Fibroblast of gingiva (primary cell): ENCODE results near the gene IQCC.

Experiments used
- DNase-seq: peaks from one replicate; pipeline ENCODE4 v3.0.0-alpha.2; 2011; ENCODE audit warnings: low read depth

IQCC gene

DNA sequence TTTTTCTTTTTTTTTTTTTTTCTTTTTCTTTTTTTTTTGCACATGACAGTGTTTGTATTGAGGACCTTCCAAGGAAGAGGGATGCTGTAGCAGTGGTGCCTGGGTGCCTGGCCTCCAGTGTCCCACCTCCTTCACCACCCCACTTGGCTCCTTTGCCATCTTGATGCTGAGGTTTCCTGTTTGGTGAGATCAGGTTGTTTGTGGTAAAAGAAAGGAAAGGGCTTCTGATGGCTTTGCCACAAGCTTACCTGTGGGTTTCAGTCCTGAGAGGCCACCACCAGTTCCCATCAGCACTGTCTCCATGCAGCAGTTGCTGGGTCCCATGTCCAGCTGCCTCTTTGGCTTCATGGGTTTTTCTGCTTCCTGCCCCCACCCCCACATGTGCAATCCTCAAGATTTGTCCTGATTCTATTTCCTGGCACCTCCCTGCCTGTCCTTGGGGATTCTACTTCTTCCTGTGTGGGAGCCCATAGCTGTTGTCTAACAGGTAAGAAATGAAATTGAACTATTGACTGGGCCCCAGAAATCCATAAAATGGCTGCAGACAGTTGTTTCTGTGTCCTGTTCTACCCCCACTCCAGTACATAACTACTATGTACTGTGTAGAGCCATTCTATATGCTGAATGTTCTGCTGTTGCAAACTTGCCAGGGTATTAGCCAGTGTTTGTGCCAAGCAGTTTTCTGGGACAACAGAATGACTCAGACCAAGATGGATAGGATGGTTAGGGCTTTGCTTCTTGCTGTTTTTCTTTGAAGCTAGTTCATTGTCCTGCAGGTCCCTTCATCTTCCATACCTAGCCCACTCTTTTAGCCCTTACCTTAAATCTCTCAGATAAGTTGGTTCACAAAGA lies 9.3 kb upstream of the IQCC start:
- DNase-seq: no peak

GRCh38 chr1:32197074-32197473 lies 8.4 kb upstream of the IQCC start:
- no peak for DNase-seq

DNA sequence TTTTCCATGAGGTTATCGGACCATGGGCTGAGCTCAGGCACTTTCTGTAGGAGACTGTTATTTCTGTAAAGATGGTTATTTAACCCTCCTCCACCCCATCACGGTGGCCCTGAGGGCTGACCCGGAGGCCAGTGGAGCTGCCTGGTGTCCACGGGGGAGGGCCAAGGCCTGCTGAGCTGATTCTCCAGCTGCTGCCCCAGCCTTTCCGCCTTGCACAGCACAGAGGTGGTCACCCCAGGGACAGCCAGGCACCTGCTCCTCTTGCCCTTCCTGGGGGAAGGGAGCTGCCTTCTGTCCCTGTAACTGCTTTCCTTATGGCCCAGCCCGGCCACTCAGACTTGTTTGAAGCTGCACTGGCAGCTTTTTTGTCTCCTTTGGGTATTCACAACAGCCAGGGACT lies 7.6 kb upstream of the IQCC start:
- DNase-seq: no peak

DNA sequence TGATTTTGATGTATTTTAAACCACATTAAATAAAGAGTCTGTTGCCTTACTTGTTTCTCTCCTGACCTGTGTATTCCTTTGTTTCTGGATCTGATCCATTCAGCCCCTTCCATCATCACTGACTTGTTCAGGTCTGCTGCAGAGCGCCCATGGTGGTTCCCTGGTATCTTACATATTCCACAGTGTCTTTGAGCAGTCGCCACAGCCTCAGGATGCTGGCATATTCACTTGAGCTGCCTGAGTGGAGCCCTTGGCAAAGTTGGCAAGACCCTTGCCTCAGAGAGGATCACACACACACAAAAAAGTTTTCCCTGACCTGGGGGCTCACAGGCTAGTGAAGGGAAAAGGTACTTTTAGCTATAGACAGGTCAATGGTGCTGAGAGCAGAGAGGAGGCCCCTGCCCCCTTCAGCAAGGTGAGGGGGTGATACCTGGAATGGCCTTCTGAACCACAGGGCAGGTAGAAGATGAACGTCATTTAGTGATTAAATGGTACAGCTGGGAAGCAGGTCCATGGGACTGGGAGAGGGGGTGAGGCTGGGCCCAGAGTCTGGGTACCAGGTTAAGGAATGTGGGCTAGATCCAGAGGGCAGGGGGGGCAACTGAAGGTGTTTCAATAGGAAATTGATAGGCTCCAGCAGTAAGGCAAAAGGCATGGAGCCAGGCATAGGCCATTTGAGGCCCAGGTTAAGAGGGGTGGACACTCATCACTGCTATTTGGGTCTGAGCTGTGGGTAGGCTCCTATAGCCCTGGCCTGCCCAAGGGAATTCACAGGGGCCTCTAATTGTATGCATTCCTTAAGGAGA lies 7.0 kb upstream of the IQCC start:
- DNase-seq: no peak

DNA sequence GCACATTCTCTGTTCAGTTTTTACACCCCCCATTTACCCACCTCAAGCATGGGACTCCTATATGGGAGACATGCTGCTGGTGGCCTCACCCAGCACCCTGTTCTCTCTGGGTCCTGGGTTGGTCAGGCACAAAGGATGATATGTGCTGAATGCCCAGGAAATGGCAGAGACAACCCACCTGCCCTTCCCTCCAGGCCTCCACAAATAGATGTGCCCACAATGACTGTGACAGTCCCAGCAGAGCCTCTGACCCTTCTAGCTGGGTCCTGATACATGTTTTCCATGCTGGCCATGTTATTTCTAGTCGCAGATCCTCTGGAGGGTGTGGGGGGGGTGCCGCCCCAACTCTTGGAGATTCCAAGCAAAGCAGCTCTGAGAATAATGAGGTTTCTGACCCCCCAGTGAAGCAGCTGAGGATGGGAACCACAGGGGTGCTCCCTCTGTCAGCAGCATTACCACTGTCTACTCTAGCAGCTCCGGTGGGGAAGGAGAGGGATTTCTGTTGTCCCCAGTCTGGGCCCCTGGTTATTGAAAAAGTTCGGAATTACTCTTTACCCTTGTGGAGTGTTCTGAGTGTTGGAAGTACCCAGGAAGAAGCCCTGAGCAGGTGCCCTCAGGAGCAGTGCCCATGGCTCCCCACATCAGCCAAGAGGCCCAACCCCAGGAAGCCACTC lies 6.3 kb upstream of the IQCC start:
- DNase-seq: no peak

GRCh38 chr1:32199717-32200072 lies 5.8 kb upstream of the IQCC start:
- peak; percentile 45 for DNase-seq

- DNase-seq: peak; percentile 67
These were observed 5.1 kb upstream of the IQCC start, which contains the start of gene CCDC28B for GRCh38 chr1:32200226-32201010. Gene CCDC28B (plus strand): TSS chr1:32200595. CDS start chr1:32201936, 1,341 bp downstream.

DNA sequence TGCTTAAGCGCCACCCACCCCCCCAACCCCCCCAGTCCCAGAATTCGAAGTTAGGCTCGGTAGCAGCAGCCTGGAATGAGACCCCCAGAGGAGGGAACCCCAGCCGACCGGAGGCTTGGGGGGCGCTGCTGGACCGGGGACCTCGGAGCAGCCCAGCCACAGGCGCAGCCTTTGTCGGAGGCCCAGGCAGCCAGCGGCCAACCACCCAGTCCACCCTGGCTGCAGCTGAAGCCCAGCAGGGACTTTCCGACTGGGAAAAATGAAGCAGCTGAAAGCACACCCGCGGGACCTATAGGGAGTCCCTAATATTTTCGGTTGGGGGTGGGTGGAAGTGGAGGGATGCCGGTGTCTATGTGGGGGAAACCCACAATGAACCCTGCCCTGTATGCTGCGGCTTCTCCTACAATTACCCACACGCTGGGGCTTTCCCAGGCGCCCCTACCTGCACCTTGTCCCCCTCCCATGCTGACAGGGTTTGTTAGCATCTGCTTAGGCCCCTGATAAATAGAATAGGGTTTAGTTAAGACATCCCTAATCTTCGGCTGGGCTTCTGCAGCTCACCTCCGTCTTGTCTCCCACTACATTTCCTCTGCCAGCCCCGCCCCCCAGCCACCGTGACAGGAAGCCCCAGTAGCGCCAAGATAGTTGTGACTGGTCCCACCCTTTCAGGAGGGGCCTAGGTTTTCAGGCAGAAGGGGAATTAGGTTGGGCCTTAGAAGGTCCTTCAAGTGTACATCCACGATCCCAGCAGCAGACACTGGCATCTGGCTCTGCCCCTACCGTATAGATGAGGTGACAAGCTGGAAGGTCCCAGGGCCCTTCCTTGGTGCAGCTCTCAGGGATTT lies 4.2 kb upstream of the IQCC start:
- peak; percentile 44 for DNase-seq

DNA sequence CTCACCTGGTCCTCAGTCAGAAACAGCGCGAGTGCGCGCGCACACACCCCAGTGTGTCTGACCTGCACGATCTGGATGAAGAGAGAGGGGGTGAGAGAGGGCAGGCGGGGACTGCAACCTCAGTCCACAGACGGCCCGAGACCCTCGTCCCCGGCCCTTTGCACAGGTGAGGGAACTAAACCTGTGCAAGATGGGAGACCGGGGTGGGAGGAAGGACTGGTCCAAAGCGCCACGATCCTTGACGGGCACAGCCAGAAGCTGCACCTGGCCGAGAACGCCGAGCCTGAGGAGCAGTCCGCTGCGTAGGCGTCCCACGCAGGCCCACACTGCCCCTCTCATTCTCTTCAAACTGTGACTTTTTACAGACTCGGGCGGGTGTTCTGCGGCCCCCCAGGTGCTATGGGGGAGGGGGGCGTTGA lies 519 bp upstream of the IQCC start:
- DNase-seq: no peak

GRCh38 chr1:32208469-32208868 lies 3.0 kb downstream of the IQCC start:
- DNase-seq: no peak

- DNase-seq: no peak
These were observed 3.4 kb downstream of the IQCC start, which contains the start of gene DCDC2B for GRCh38 chr1:32208891-32209328. Gene DCDC2B (plus strand): TSS chr1:32209089. CDS start chr1:32209094, 5 bp downstream.

DNA sequence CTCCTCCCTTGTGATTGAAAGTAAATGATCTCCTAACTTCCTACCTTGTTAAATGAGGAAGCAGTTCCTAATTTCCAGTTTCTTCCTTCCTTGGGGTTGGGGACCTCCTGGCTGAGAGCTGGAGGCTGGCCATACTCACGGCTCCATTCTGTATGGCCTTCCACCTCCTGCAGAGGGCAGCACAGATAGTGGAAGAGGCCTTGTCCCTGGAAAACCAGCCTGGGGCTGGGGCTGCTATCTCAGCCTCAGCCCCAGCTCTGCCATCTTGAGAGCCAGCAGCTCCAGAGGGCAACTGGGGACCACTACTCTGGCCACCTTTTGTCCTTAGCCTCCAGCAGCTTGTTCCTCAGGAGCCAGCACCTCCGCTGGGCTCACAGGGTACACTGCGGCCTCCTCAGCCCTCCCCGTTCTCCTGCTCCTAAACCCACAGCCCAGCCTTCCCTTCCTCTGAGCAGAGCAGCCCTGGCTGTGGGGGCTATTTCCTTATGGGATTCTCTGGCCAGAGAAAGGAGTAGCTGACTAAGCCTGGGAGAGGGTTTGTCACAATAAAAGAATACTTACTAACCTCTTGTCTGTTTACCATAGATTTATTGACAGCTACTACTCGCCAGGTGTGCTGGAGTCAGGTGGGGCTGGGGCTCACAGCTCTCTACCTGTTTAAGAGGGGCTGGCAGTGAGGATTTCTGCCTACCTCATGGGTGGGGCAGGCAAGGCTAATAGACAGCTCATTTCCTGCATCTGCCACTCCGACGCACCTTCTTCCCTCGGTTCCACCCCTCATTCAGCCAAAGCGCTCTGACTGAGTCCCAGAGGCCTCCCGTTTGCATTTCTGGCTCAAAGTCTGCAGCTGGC lies 10.4 kb downstream of the IQCC start:
- peak; percentile 47 for DNase-seq

GRCh38 chr1:32216566-32216965 lies 11.1 kb downstream of the IQCC start:
- no peak for DNase-seq

DNA sequence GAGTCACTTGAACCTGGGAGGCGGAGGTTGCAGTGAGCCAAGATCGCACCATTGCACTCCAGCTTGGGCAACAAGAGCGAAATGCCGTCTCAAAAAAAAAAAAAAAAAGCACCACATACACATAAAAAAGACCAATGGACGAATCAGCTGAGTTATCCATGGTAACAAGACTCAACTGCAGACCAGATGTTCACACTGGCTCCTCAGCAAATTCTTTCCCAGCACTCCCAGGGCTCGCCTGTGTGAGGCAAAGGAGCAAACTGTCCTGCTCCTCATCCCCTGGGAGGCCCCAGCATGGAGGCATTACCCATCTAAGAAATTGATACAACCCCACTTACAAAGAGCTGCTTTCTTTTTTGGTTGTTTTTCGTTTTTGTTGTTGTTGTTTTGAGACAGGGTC lies 13.6 kb downstream of the IQCC start:
- peak; percentile 69 for DNase-seq

DNA sequence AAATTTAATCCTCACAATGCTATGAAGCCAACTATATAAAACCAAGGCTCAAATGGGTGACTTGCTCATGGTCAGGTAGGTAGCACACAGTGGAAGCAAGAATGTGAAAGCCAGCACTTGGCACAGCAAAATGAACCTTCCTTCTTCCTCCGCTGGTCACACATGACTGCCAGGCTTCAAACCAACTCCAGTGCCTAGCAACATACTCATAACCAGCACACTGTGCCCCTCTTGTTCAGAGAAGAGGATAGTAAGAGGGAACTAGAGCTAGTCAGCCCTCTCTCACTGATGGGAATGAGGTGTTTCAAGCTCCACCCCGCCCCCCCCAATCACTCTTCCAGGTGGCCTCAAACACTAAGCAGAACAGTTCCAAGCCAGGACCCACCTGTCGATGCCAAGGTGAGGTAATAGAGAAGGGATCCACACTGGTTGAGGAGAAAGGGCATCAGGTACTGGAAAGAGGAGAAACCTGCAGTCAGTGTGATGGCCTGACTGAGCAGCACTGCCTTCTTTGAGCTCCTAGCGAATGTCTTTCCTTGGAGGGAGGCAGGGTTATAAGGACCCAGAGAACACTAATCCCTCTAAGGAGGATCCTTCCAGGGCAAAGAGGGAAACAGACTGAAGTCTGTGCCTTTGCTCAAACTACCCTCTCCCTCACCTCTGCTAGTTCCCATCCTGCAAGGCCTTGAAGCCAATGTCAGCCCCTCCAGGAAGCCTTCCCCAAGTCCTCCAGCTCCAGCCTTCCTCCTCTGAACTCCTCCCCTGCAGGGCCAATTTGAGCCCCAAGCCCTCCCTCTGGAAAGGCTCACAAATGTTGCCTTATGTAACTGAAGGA lies 15.5 kb downstream of the IQCC start:
- no peak for DNase-seq

GRCh38 chr1:32221581-32221979 lies 16.1 kb downstream of the IQCC start:
- DNase-seq: no peak

DNA sequence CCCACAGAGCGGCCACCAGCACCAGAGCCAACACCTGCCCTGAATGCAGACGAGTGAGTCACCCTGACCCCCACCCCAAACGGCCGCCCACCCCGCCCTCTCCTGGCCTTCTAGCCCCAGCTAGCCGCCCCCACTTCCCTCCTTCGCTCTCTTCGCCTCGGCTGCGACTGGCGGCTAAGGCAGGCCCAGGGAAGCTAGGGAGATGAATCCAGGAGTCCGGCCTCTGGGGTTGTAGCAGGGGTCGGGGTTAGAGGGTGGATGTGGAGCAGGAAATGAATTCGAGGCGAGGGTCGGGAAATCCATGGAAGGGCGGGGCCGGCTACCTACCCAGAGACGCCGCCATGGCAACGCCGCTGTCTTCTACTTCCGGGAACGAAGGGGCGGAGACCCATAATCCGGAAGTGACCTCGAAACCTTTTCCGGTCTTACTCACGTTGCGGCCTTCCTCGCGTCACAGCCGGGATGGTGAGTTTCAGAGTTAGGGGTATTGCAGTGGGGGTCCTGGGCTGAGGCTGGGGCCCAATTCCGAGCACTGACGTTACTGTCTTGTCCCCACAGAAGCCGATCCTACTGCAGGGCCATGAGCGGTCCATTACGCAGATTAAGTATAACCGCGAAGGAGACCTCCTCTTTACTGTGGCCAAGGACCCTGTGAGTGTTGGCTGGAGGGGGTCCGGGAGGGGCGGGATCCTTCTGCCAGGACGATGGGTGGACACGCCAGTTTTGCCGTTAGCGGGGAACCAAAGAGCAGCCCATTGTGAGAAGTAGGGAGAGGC lies 16.7 kb downstream of the IQCC start, which contains the start of the genes EIF3I and TMEM234:
TSS of gene EIF3I (plus strand) at position 428 of the 776 bp plus-strand sequence. CDS start at position 463, 35 bp downstream.
TSS of gene TMEM234 (minus strand) at position 374 of the 776 bp plus-strand sequence. CDS start at position 343, 31 bp downstream.
- peak; percentile 88 for DNase-seq

DNA sequence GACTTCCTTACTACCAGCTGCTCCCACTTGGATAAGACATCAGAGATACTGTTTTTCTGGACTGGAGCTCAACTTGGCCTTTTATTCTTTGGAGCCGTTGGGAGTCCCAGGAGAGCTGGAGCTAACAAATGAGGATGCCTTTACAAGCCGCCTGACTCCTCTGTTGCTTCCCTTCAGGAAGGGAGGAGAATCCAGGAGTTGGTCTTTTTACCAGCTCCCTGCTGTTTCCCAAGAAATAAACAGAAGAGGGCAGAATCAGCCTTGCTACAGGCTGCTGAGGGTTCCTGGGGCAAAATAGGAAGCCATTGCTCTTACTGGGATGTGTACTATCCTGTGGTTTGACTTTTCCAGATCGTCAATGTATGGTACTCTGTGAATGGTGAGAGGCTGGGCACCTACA lies 18.2 kb downstream of the IQCC start:
- DNase-seq: no peak
